Subcutaneous abdominal adipose tissue (tissue), 5 donors: Measurements from ENCODE around the gene PLCB2.

ENCODE experiments used
- H3K27ac ChIP-seq: one replicate; pipeline ENCODE4 v1.7.0; 2013; ENCODE audit warnings: low read depth, mild to moderate bottlenecking, inconsistent platforms, low read length, moderate library complexity
- H3K27me3 ChIP-seq, 5 donors: one replicate each; pipeline ENCODE4 v1.7.0; 2013; ENCODE audit warnings: low read length in 5 of 5, inconsistent platforms in 1 of 5; ENCODE audit not compliant: control insufficient read depth in 5 of 5, insufficient read depth in 4 of 5
- H3K36me3 ChIP-seq, 5 donors: one replicate each; pipeline ENCODE4 v1.7.0; 2013; ENCODE audit warnings: low read length in 5 of 5; ENCODE audit not compliant: control insufficient read depth in 5 of 5, insufficient read depth in 5 of 5
- H3K4me1 ChIP-seq, 5 donors: one replicate each; pipeline ENCODE4 v1.7.0; 2013; ENCODE audit warnings: low read length in 5 of 5, mild to moderate bottlenecking in 3 of 5, moderate library complexity in 1 of 5; ENCODE audit not compliant: control insufficient read depth in 5 of 5, insufficient read depth in 5 of 5
- H3K4me3 ChIP-seq, 5 donors: one replicate each; pipeline ENCODE4 v1.7.0; 2013; ENCODE audit warnings: low read length in 5 of 5, low read depth in 1 of 5
- H3K9ac ChIP-seq, 5 donors: one replicate each; pipeline ENCODE4 v1.7.0; 2013; ENCODE audit warnings: low read length in 5 of 5, mild to moderate bottlenecking in 4 of 5, moderate library complexity in 3 of 5
- H3K9me3 ChIP-seq, 5 donors: one replicate each; pipeline ENCODE4 v1.7.0; 2013; ENCODE audit warnings: low read length in 5 of 5; ENCODE audit not compliant: control insufficient read depth in 5 of 5
- donor health status: healthy.
- donor health status: healthy.
- donor health status: healthy.
- donor health status: healthy.
- donor health status: healthy.

The PLCB2 gene

DNA sequence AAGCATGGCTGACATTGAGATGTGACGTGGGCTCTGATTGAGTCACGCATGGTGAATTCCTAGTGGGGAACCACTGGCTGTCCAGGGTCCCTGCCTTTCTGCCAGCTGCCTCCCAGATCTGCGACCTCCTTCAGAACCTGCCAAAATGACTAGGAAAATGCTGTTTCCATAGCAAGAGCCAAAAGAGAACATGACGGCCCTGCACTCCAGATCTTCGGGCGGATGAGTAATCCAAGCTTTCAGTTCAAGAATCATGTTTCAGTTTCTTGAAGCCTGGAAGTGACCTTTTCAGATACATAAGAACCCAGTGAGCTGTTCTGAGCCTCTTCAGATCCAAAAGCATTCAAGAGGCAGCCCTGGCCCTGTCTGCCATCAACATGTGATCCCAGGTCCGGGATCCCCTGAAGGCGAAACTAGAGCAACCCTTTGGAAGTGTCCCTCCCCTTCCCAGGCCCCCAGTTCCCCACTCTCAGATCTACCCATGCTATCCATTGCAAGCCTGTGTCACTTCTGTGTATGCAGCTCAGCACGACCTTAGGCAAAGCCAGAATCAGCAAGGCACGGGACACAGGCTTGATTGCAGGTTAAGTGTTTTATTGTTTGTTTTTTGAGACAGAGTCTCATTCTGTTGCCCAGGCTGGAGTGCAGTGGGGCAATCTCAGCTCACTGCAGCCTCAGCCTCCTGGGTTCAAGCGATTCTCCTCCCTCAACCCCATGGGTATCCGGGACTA is 44.5 kb downstream of the PLCB2 start:
- Histone ChIP-seq H3K36me3 (no peaks in the 10 kb centered on the region), H3K27ac (no peak overlapping the region), H3K4me1 (peaks cover 0 to 7% (median 0%) of the 10 kb centered on the region in 5 donors)

DNA sequence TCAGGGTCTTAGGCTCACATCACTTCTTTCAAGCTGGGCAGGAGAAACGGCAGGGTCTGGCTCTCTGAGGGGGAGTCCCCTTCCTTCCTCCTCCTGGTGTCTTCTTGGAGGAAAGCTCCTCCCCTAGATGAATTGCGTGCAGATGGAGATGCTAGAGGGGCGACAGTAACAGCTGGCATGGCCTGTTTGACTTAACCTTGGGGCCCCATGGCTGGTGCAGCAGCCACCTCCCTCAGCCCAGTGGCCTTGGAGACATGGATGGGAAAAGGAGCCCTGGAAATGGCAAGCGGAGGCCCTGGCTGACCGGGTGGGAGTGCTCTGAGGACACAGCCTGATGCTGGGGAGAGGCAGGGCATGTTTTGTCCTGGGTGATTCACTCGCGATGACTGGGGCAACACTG is 48.7 kb downstream of the PLCB2 start:
- H3K36me3 ChIP-seq: no peaks in the 10 kb centered on the region
- H3K9me3 ChIP-seq: no peaks in the 10 kb centered on the region
- H3K4me3 ChIP-seq: no peak overlapping the region
- H3K27me3 ChIP-seq: peaks cover 4 to 36% (median 25%) of the 10 kb centered on the region in 5 donors
- no peaks in the 10 kb centered on the region for H3K4me1 ChIP-seq
- no peak overlapping the region for H3K9ac ChIP-seq
- no peak overlapping the region for H3K27ac ChIP-seq

More for the DNA sequence above, 44.5 kb downstream of the PLCB2 start:
- Histone ChIP-seq H3K27me3 (peaks cover 10 to 26% (median 13%) of the 10 kb centered on the region in 5 donors), H3K9me3 (no peaks in the 10 kb centered on the region), H3K9ac (no peak overlapping the region), H3K4me3 (no peak overlapping the region)

DNA sequence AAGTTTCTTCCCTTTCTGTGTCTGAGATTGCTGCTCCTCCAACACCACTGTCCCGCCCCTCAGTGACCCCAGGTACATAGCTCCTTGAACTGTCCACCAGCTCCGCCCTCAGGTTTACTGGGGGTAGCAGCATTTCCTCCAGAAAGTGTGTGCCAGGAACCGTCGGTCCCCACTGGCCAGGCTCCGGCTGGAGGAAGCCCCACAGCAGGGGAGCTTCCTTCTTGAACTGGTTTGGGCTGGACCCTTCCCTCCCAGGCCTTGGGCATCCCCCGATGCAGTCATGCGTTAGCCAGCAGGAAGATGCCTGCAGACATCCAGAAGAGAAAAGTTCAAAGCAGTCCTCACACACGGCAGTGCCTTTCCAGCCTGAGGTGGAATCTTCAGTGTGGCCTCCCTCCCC is 49.2 kb downstream of the PLCB2 start:
- Histone ChIP-seq H3K9me3 (no peaks in the 10 kb centered on the region), H3K9ac (no peak overlapping the region), H3K4me1 (peaks cover under 1 to 2% (median 2%) of the 10 kb centered on the region in 5 donors), H3K27me3 (peaks cover 4 to 39% (median 29%) of the 10 kb centered on the region in 5 donors), H3K36me3 (no peaks in the 10 kb centered on the region), H3K27ac (no peak overlapping the region), H3K4me3 (no peak overlapping the region)

- H3K27ac ChIP-seq: no peak overlapping the region
- peaks cover 4 to 9% (median 9%) of the 10 kb centered on the region in 5 donors for H3K4me1 ChIP-seq
- no peaks in the 10 kb centered on the region for H3K36me3 ChIP-seq
- H3K27me3 ChIP-seq: peaks cover 4 to 36% (median 27%) of the 10 kb centered on the region in 5 donors
- no peaks in the 10 kb centered on the region for H3K9me3 ChIP-seq
- no peak overlapping the region for H3K9ac ChIP-seq
- H3K4me3 ChIP-seq: no peak overlapping the region
Measured at GRCh38 chr15:40257656-40258450, 49.9 kb downstream of the PLCB2 start.

DNA sequence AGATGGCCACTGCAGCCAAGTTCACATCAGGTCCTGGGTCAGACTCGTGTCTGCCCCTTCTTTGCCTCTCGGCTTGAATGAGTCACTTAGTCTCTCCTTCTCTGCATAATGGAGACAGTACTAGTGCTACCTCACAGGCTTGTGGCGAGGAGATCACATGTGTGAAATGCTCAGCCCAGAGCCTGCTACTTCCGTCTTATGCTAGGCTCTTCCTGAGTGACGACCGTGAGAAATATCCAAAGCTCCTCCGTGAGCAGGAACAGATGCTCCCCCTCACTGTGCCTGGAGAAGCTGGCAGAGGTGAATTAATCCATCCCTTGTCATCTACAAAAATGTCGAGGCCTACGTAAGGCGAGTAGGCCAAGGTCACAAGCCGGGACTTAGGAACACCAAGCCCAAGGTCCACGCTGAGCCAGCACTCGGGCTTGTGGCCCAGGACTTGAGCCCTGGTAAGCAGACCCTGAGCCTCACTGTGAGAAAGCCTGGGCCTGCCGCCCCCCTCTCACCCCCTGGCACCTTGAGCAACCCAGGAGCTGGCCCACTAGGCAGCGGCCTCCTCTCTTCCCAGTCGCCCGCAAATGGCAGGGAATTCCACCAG is 51.0 kb downstream of the PLCB2 start:
- no peaks in the 10 kb centered on the region for H3K9me3 ChIP-seq
- H3K27me3 ChIP-seq: peaks cover 4 to 36% (median 27%) of the 10 kb centered on the region in 5 donors
- no peak overlapping the region for H3K9ac ChIP-seq
- no peaks in the 10 kb centered on the region for H3K36me3 ChIP-seq
- H3K4me1 ChIP-seq: peaks cover 4 to 20% (median 20%) of the 10 kb centered on the region in 5 donors
- H3K27ac ChIP-seq: no peak overlapping the region
- no peak overlapping the region for H3K4me3 ChIP-seq

GRCh38 chr15:40255033-40255432 is 52.7 kb downstream of the PLCB2 start:
- Histone ChIP-seq H3K27ac (no peak overlapping the region), H3K27me3 (peaks cover 4 to 36% (median 27%) of the 10 kb centered on the region in 5 donors)

DNA sequence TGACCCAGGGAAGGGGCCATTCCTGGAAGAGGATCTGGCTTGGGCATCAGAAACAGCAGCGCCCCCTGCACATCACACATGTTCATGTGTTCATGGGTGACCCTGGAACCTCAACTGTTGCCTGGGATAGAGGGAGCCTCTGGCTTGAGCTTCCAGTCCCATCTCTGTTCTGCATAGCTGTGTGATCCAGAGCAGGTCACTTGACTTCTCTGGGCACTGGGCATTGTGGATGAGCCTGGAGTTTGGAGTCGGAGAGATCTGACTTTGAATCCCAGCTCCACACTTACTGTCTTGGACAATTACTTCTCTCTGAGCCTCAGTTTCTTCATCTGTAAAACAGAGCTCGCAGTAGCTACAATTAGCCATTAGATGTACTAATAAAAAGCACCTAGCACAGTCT is 53.3 kb downstream of the PLCB2 start:
- Histone ChIP-seq H3K4me1 (peaks cover 4 to 26% (median 23%) of the 10 kb centered on the region in 5 donors), H3K9ac (no peak overlapping the region), H3K27me3 (peaks cover 4 to 36% (median 27%) of the 10 kb centered on the region in 5 donors), H3K36me3 (no peaks in the 10 kb centered on the region), H3K4me3 (no peak overlapping the region), H3K27ac (no peak overlapping the region), H3K9me3 (no peaks in the 10 kb centered on the region)

More at GRCh38 chr15:40255033-40255432, 52.7 kb downstream of the PLCB2 start:
- Histone ChIP-seq H3K9me3 (no peaks in the 10 kb centered on the region), H3K36me3 (no peaks in the 10 kb centered on the region), H3K4me1 (peaks cover 4 to 26% (median 23%) of the 10 kb centered on the region in 5 donors), H3K9ac (no peak overlapping the region), H3K4me3 (no peak overlapping the region)

DNA sequence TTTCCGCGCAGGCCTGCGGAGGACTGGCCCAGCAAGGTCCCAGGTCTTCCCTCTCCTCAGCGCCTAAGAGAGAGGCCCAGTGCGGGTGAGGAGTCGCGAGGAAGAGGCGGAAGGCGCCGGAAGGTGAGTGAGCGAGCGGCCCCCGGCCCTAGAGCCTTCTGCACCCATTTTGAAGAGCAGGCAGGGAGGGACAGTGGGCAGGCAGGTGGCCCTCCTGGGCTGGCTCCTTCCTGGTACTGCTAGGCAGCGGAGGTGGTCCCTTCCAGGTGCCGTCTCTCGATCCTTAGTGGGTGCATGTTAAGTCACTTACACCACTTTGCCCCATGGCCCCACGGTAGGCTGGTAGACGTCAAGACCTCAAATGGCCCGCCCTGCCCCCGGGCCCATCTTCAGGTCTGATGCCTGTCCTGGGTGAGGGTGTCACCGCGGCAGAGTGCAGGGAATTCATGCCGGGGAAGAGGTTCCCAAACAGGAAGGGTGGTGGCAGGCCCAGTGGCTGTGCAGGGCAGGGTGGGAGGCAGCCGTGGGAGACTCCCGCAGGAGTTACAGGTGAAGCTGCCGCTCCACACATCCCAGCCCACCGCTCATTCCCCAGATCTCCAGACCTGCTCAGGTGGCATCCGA is 54.5 kb downstream of the PLCB2 start:
- no peaks in the 10 kb centered on the region for H3K9me3 ChIP-seq
- H3K36me3 ChIP-seq: no peaks in the 10 kb centered on the region
- peaks cover 4 to 26% (median 23%) of the 10 kb centered on the region in 5 donors for H3K4me1 ChIP-seq
- no peak overlapping the region for H3K27ac ChIP-seq
- peak overlapping the region; percentile 20 to 75 (median 65) for H3K4me3 ChIP-seq
- peak overlapping the region in 3 of 5 donors; percentile 42 to 60 (median 58) for H3K9ac ChIP-seq
- H3K27me3 ChIP-seq: peaks cover 4 to 28% (median 20%) of the 10 kb centered on the region in 5 donors

DNA sequence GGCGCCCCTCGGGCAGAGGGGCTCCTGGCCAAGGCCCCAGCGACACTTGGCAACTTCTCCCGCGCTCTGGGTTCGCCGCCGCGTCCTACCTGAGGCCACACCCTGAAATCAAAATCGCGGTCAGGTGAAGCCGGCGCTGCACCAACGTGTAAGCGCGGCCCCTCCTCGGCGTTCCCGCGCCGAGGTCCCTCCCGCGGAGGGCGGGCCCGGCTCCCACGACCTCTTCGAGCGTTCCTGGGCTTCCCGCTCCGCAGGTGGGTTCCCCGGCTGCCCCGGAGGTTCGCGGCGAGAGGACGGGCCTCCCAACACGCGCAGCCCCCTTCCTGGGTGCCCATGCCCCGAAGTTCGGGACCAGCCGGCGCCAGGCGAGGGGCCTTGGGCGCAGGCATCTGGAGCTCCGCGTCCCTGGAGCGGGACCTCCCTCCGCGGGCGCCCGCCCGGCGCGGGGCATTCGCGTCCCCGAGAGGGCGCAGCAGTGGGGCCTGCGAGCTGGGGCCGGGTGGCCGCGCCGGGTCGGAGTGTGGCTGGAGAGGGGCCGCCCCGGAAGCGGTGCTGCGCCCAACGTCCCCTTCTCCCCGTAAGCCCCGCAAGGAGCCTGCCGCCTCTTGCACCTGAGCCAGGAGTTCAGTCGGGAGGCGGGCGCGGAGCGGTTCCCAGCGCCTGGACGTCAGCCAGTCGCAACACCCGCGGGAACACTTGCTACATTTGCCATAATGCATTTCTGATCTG is 55.1 kb downstream of the PLCB2 start:
- Histone ChIP-seq H3K9me3 (no peaks in the 10 kb centered on the region), H3K36me3 (no peaks in the 10 kb centered on the region), H3K9ac (peak overlapping the region in 3 of 5 donors; percentile 42 to 60 (median 58)), H3K27me3 (peaks cover 0 to 26% (median 14%) of the 10 kb centered on the region in 5 donors), H3K27ac (no peak overlapping the region), H3K4me3 (peak overlapping the region; percentile 20 to 75 (median 65)), H3K4me1 (peaks cover 4 to 26% (median 23%) of the 10 kb centered on the region in 5 donors)
